DOHH2 (cell line): ENCODE measurements around the gene FAM78B.

ENCODE experiments used
- EZH2phosphoT487 ChIP-seq: fragments of 200-600 bp; sonication (generic); IDR thresholded peaks from 2 replicates; pipeline ENCODE4 v1.6.1; 2017; ENCODE audit warnings: borderline replicate concordance, mild to moderate bottlenecking, antibody characterized with exemption, low read length, moderate library complexity, mixed read lengths
- TF ChIP-seq, protein P1 (sequence below): fragments of 200-600 bp; sonication (generic); IDR thresholded peaks from one replicate; pipeline ENCODE4 v1.5.1; 2014; ENCODE audit warnings: antibody characterized with exemption, mild to moderate bottlenecking, low read depth, low read length; ENCODE audit not compliant: poor library complexity, severe bottlenecking

DNA sequence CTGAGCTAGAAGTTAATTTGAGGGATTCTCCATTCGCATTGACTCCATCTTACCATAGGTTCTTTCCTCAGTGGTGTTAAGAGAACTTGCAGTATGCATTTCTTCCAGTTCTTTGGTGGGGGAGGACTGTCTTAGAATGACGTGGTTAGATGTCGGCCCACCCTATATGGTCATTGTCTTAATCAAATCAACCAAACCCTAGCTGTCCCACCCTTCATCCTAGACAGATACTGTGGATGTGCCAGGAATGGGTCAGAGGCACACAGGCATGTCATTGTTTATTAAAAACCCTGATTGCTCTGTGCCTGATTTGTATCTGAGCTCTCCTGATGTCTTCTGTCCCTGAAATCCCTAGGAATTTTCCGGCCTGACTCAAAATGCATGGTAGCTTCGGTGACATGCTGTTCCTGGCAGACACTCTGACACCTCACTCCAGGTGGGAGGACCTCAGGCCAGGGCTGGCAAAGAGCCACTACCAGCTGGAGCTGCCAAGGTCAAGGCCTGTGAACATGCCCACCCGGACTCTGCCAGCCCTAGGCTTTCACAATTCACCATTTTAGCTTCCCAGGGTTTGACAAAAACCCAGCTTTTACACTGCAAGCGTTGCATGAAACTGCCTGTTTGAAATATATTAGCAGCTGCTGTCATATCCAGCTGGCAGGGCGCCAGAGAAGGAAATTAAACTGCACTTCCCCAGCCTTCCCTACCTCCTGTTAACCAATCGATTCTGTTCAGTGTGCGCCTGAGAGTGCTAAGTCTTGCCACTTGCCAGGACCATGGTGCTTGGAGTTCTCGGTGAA is 134.0 kb downstream of the FAM78B start:
- TF ChIP-seq, protein P1, sequence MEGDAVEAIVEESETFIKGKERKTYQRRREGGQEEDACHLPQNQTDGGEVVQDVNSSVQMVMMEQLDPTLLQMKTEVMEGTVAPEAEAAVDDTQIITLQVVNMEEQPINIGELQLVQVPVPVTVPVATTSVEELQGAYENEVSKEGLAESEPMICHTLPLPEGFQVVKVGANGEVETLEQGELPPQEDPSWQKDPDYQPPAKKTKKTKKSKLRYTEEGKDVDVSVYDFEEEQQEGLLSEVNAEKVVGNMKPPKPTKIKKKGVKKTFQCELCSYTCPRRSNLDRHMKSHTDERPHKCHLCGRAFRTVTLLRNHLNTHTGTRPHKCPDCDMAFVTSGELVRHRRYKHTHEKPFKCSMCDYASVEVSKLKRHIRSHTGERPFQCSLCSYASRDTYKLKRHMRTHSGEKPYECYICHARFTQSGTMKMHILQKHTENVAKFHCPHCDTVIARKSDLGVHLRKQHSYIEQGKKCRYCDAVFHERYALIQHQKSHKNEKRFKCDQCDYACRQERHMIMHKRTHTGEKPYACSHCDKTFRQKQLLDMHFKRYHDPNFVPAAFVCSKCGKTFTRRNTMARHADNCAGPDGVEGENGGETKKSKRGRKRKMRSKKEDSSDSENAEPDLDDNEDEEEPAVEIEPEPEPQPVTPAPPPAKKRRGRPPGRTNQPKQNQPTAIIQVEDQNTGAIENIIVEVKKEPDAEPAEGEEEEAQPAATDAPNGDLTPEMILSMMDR = no peak
- TF ChIP-seq EZH2phosphoT487 = no peak
